Common myeloid progenitor, CD34-positive (primary cell): ENCODE data around the gene PA2G4.

Experiments used
- CTCF ChIA-PET: fragments of 350-600 bp; sonication (Branson Sonifier 250); formaldehyde crosslinking; loops from one replicate; lab custom pipeline; 2021; ENCODE audit warnings: antibody characterized with exemption; lab: Charles Lee
- POLR2A ChIA-PET: fragments of 350-600 bp; sonication (Branson Sonifier 250); formaldehyde crosslinking; loops from one replicate; lab custom pipeline; 2021; ENCODE audit warnings: antibody characterized with exemption; lab: Charles Lee
- DNase-seq, 3 donors: peaks; one replicate each; pipeline versions ENCODE4 v3.0.0 to v3.0.0-alpha.2; 2013
- H3K27ac ChIP-seq, 2 experiments: 1 replicate in 1 of 2; 2 replicates in 1 of 2; pipeline ENCODE4 v1.7.0; 2013; ENCODE audit warnings: inconsistent platforms in 2 of 2, low read length in 2 of 2, mild to moderate bottlenecking in 2 of 2, low read depth in 1 of 2, moderate library complexity in 1 of 2; ENCODE audit not compliant: severe bottlenecking in 2 of 2, insufficient read depth in 1 of 2, poor library complexity in 1 of 2
- H3K27me3 ChIP-seq, 5 experiments: replicated peaks in 2 of 5; 1 replicate in 3 of 5; 2 replicates in 2 of 5; pipeline versions ENCODE4 v1.6.1 to v1.7.0; 2013; ENCODE audit warnings: low read length in 4 of 5, mild to moderate bottlenecking in 2 of 5, moderate library complexity in 2 of 5, inconsistent platforms in 1 of 5; ENCODE audit not compliant: insufficient read depth in 5 of 5, control insufficient read depth in 4 of 5
- H3K36me3 ChIP-seq, 4 experiments: 1 replicate in 2 of 4; 2 replicates in 2 of 4; pipeline versions ENCODE4 v1.6.1 to v1.7.0; 2013; ENCODE audit warnings: low read length in 3 of 4, control low read depth in 1 of 4, mild to moderate bottlenecking in 1 of 4; ENCODE audit not compliant: control insufficient read depth in 4 of 4, insufficient read depth in 4 of 4
- H3K4me1 ChIP-seq, 4 experiments: 1 replicate in 3 of 4; 2 replicates in 1 of 4; pipeline versions ENCODE4 v1.6.1 to v1.7.1; 2013; ENCODE audit warnings: low read length in 3 of 4, mild to moderate bottlenecking in 3 of 4, control low read depth in 1 of 4, inconsistent platforms in 1 of 4, moderate library complexity in 1 of 4; ENCODE audit not compliant: control insufficient read depth in 4 of 4, insufficient read depth in 4 of 4; ENCODE audit errors: control extremely low read depth in 1 of 4
- H3K4me3 ChIP-seq, 7 experiments: 1 replicate in 4 of 7; 2 replicates in 3 of 7; pipeline versions ENCODE4 v1.5.1 to v1.7.0; 2013; ENCODE audit warnings: mild to moderate bottlenecking in 7 of 7, low read length in 6 of 7, moderate library complexity in 6 of 7, inconsistent platforms in 2 of 7, low read depth in 2 of 7, control low read depth in 1 of 7; ENCODE audit not compliant: insufficient read depth in 4 of 7, control insufficient read depth in 1 of 7; ENCODE audit errors: extremely low read depth in 1 of 7
- H3K9me3 ChIP-seq, 5 experiments: 1 replicate in 4 of 5; 2 replicates in 1 of 5; pipeline versions ENCODE4 v1.6.1 to v1.7.1; 2013; ENCODE audit warnings: low read length in 4 of 5, mild to moderate bottlenecking in 2 of 5, inconsistent platforms in 1 of 5, low read depth in 1 of 5, moderate library complexity in 1 of 5; ENCODE audit not compliant: control insufficient read depth in 4 of 5, insufficient read depth in 2 of 5; ENCODE audit errors: control extremely low read depth in 1 of 5
- WGBS: methylation state at CpG from one replicate; pipeline ENCODE4 v1.1.5; 2013; ENCODE audit not compliant: insufficient coverage; 5-methylcytosine and 5-hydroxymethylcytosine counted together

The PA2G4 gene

DNA sequence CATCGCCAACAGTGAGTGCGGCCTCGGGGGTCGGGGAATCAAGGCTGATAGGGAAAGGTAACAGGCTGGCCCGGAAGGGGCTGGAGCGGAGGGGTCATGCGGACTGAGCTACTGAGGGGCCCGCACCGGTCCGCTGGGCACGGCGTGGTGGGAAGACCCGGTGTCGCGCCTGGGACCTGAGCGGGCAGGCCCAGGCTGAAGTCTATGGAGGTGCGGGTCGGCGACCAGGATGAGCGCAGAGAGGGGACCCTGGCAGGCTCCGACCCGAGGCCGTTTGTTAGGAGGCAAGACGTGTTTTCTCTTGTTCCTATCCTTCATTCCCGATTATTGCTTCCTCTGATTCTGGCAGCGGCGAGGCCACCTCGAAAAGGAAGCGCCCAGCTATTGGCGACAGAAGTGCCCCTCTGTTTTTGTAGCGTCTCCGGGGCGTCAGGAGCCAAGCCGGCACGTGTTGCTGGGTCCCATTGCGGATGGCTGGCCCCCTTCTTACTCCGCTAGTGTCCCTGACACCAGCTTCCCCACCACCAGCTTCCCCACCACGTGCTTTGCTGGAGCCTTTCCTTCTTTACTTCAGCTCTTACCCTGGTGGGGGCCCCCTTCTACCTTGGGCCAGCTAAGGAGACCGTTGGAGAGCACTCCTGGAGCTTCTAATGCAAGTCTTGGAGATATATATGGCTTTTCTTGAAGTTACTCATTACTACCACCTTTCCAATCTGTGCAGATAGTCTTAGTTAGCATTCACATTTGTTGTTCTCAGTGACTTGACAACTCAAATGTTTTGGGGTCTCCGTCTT lies 653 bp downstream of the PA2G4 start:
- H3K4me3 ChIP-seq: peak overlapping the region; percentile 75 to 97 (median 86)
- peak overlapping the region; percentile 74 to 93 for H3K27ac ChIP-seq
- 1% methylated on average over 35 of the region's 40 CpGs for WGBS
- H3K36me3 ChIP-seq: peaks cover 13 to 37% (median 25%) of the 10 kb centered on the region in 4 experiments
- no peaks in the 10 kb centered on the region for H3K9me3 ChIP-seq
- peaks cover 16 to 34% (median 27%) of the 10 kb centered on the region in 4 experiments for H3K4me1 ChIP-seq
- peak in 1 of 3 donors; percentile 32 for DNase-seq
- H3K27me3 ChIP-seq: no peaks in the 10 kb centered on the region
- POLR2A ChIA-PET: interaction anchor here (1.0 to 2.1 kb wide), 4 partner anchors 12 to 132 kb away, joined by 3 to 35 read pairs (median 4); partner anchors contain the start of genes ERBB3, RAB5B, RNF41 and RPL41
- CTCF ChIA-PET: interaction anchor here (0.7 to 2.2 kb wide), 12 partner anchors 10 to 359 kb away, joined by 3 to 10 read pairs (median 4); partner anchors contain the start of genes ERBB3, RPL41, SMARCC2 and ZC3H10

DNA sequence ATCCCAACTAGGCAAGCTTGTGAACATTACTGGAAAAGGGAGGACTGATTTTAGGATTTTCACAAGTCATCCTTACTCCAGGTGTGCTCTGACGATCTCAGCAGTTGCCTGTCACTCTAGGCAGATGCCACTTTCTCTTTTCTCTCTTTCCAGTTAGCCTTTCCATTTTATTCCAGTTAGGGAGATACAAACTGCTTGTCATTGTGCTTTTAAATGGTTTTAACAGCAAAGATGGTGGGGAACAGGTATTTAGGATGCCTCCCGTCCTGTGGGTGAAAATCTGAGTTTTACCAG lies 1.2 kb downstream of the PA2G4 start:
- H3K9me3 ChIP-seq: no peaks in the 10 kb centered on the region
- CTCF ChIA-PET: interaction anchor here (0.7 to 2.2 kb wide), 5 partner anchors 10 to 83 kb away, joined by 3 to 10 read pairs (median 4); partner anchors contain the start of genes ERBB3 and RPL41

DNA sequence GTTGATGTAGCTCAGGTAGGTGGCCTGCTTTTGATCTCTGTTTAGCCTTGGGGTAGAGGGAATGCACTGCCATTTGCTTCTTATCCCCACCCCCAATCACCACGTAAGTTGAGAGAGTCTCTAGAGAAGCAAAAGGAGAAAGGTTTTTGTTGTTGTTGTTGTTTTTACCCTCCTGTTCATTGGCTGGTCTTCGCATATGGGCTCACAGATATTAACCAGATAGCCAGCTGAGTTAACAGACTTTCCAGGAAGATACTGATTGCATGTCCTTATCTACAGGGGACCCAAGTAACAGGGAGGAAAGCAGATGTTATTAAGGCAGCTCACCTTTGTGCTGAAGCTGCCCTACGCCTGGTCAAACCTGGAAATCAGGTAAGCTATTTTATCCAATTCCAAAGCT lies 2.9 kb downstream of the PA2G4 start:
- ChIA-PET CTCF (interaction anchor here (1.0 to 4.5 kb wide), 10 partner anchors 8 to 82 kb away, joined by 3 to 33 read pairs (median 6); partner anchors contain the start of genes ERBB3, RPL41, SMARCC2 and ZC3H10), POLR2A (no interaction called here)
- no peaks in the 10 kb centered on the region for H3K9me3 ChIP-seq
- WGBS: 95% methylated on average over 2 of the region's 3 CpGs
- peaks cover 16 to 34% (median 27%) of the 10 kb centered on the region in 4 experiments for H3K4me1 ChIP-seq
- no peak for DNase-seq
- H3K36me3 ChIP-seq: peaks cover 17 to 56% (median 44%) of the 10 kb centered on the region in 4 experiments
- peak overlapping the region; percentile 19 to 93 for H3K27ac ChIP-seq
- H3K4me3 ChIP-seq: no peak overlapping the region
- H3K27me3 ChIP-seq: no peaks in the 10 kb centered on the region

More for the DNA sequence above, 1.2 kb downstream of the PA2G4 start:
- peak overlapping the region; percentile 74 to 93 for H3K27ac ChIP-seq
- no peak for DNase-seq
- no peaks in the 10 kb centered on the region for H3K27me3 ChIP-seq
- WGBS: no CpG with 5 or more reads among the region's 2 CpGs
- peak overlapping the region in 6 of 7 experiments; percentile 80 to 97 (median 90) for H3K4me3 ChIP-seq
- peaks cover 14 to 42% (median 30%) of the 10 kb centered on the region in 4 experiments for H3K36me3 ChIP-seq
- POLR2A ChIA-PET: interaction anchor here (1.2 to 2.1 kb wide), 2 partner anchors 11 to 116 kb away, joined by 4 to 35 read pairs; partner anchors contain the start of genes RNF41, RPL41 and ZC3H10
- H3K4me1 ChIP-seq: peaks cover 16 to 34% (median 27%) of the 10 kb centered on the region in 4 experiments

DNA sequence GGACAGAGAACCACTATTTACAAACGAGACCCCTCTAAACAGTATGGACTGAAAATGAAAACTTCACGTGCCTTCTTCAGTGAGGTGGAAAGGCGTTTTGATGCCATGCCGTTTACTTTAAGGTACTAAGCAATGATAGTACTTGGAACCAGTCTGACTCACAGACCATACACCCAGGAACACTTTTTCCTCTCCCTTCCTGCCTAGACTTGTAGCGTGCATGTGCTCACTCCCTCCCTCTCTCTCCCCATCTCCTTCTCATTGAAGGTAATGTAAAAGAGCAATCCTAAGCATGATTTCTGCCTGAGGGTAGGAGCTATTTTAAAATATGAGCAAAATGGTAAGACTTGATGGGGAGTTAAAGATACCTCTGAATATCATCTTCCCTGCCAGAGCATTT lies 6.2 kb downstream of the PA2G4 start:
- POLR2A ChIA-PET: no interaction called here
- WGBS: 95% methylated on average over 4 of the region's 5 CpGs
- H3K27ac ChIP-seq: no peak overlapping the region
- H3K27me3 ChIP-seq: no peaks in the 10 kb centered on the region
- no peak overlapping the region for H3K4me3 ChIP-seq
- H3K36me3 ChIP-seq: peaks cover 17 to 77% (median 54%) of the 10 kb centered on the region in 4 experiments
- H3K4me1 ChIP-seq: peaks cover 6 to 13% (median 10%) of the 10 kb centered on the region in 4 experiments
- CTCF ChIA-PET: interaction anchor here (0.8 to 4.5 kb wide), 2 partner anchors 8 to 28 kb away, joined by 3 to 33 read pairs; partner anchors contain the start of genes RPL41 and ZC3H10
- no peak for DNase-seq
- H3K9me3 ChIP-seq: no peaks in the 10 kb centered on the region

DNA sequence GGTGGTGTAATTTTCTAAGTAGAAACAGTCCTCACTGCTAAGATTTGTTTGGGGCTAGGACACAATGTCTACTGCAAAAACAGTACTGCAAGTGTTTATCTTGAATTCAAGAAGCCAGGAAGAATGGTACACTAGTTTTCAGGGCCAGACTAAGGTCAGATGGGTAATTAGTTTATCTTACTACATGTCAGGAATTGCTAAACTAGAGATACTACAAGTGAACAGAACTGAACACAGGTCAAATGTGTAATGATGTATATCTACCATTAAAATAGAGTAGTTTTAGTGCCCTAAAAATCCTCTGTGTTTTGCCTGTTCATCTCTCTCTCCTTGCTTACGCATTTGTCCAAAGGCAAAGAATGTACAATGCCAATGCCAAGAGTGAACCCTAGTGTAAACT lies 9.7 kb downstream of the PA2G4 start:
- WGBS: no CpG with 5 or more reads among the region's 1 CpG
- Histone ChIP-seq H3K27me3 (no peaks in the 10 kb centered on the region), H3K9me3 (no peaks in the 10 kb centered on the region), H3K4me1 (peaks cover 9 to 23% (median 15%) of the 10 kb centered on the region in 4 experiments), H3K27ac (no peak overlapping the region), H3K4me3 (no peak overlapping the region), H3K36me3 (peaks cover 10 to 54% (median 36%) of the 10 kb centered on the region in 4 experiments)
- ChIA-PET POLR2A (no interaction called here), CTCF (interaction anchor here (1.1 kb wide), 1 partner anchor 10 kb away, joined by 4 read pairs; the partner anchor contains the start of gene PA2G4)
- DNase-seq: no peak

DNA sequence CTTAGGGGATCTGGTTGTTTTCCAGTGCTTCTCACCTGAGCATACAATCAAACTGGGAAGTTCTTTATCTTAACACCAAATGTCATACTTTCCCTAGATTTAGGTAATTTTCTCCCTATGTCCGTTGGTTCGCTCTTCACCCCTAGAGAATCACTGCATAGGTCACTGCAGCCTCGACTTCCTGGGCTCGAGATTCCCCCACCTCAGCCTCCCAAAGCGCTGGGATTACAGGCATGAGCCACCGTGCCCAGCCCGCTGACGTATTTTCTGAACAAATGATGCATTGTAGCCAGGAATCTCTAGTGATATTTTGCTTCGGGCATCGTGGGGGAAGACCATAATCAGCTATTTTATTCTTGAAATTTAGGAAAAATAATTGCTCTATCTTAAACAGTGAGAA lies 11.0 kb downstream of the PA2G4 start:
- 70% methylated on average over 8 of the region's 10 CpGs for WGBS
- H3K36me3 ChIP-seq: peaks cover 5 to 50% (median 28%) of the 10 kb centered on the region in 4 experiments
- H3K27me3 ChIP-seq: no peaks in the 10 kb centered on the region
- CTCF ChIA-PET: interaction anchor here (0.9 to 5.9 kb wide), 5 partner anchors 8 to 14 kb away, joined by 3 to 37 read pairs (median 4); partner anchors contain the start of genes ESYT1 and PA2G4
- POLR2A ChIA-PET: interaction anchor here (0.7 to 4.4 kb wide), 2 partner anchors 11 to 28 kb away, joined by 3 to 35 read pairs; partner anchors contain the start of gene PA2G4
- peaks cover 13 to 34% (median 23%) of the 10 kb centered on the region in 4 experiments for H3K4me1 ChIP-seq
- no peak for DNase-seq
- H3K9me3 ChIP-seq: no peaks in the 10 kb centered on the region
- H3K27ac ChIP-seq: peak overlapping the region; percentile 86 to 94
- H3K4me3 ChIP-seq: peak overlapping the region in 6 of 7 experiments; percentile 82 to 100 (median 90)
